ENCODE data around the gene IPCEF1. TPM values are rescaled to one million over a fixed set of nuclear protein-coding genes. Genes with fewer than 3 reads are reported as not detected.

The IPCEF1 gene
- total and polyA plus RNA-seq, 2 of the 4 experiments (the other 2 are of a cell fraction) = under 0.01 to 0.03 TPM

- no peak for TF ChIP-seq FOS (IDR thresholded peaks at IDR 0.05; ENCODE audit: low read depth, low read length)
- no peak for TF ChIP-seq ELK1 (IDR thresholded peaks at IDR 0.05; ENCODE audit: borderline replicate concordance, low read depth, low read length)
- no peak for TF ChIP-seq USF2 (IDR thresholded peaks at IDR 0.05; ENCODE audit: low read depth, low read length)
- Histone ChIP-seq H3K4me3 (ENCODE audit: insufficient read depth, low read depth, low read length) (no peak overlapping the region), H3K18ac (ENCODE audit: low read depth, low read length) (no peak overlapping the region), H3K79me1 (ENCODE audit: low read depth in 1 of 2, low read length in 2 of 2) (no peaks in the 10 kb centered on the region), H4K5ac (ENCODE audit: low read depth, low read length) (no peak overlapping the region), H3K9me1 (ENCODE audit: insufficient read depth, low read length) (no peaks in the 10 kb centered on the region), H2BK120ac (ENCODE audit: low read depth, low read length) (peak overlapping the region; percentile 14; the same call in 1 of the 2 replicates), H3K4me2 (ENCODE audit: low read depth, low read length) (no peak overlapping the region), H3K27me3 (ENCODE audit: control insufficient read depth, insufficient read depth, low read length) (no peaks in the 10 kb centered on the region), H2AK5ac (ENCODE audit: low read depth, low read length) (no peak overlapping the region), H4K8ac (ENCODE audit: low read depth in 2 of 2, low read length in 2 of 2) (no peak overlapping the region), H2BK20ac (ENCODE audit: low read depth, low read length) (no peak overlapping the region), H2AK9ac (replicated peaks; ENCODE audit: low read depth, low read length, poor library complexity) (no peak overlapping the region), H3K36me3 (ENCODE audit: control insufficient read depth, insufficient read depth, low read length) (no peaks in the 10 kb centered on the region), H3K4me1 (ENCODE audit: control insufficient read depth, insufficient read depth, low read length) (peaks cover 9% of the 10 kb centered on the region), H2BK5ac (ENCODE audit: low read depth, low read length, poor library complexity, severe bottlenecking) (no peak overlapping the region), H3K9ac (ENCODE audit: low read depth, low read length) (no peak overlapping the region), H2AFZ (replicated peaks; ENCODE audit: low read length, poor library complexity) (no peak overlapping the region), H3K14ac (replicated peaks; ENCODE audit: low read depth, low read length) (no peak overlapping the region), H3K4ac (ENCODE audit: low read depth, low read length) (peak overlapping the region; percentile 10; the same call in 1 of the 2 replicates), H3K27ac (ENCODE audit: insufficient read depth, low read length) (no peak overlapping the region), H3K23ac (ENCODE audit: low read depth, low read length) (no peak overlapping the region), H4K91ac (ENCODE audit: insufficient read depth, low read depth, low read length) (no peak overlapping the region), H3K56ac (ENCODE audit: extremely low read depth, insufficient read depth, low read length) (no peak overlapping the region), H3K9me3 (ENCODE audit: control insufficient read depth, insufficient read depth, low read length) (no peaks in the 10 kb centered on the region), H4K20me1 (ENCODE audit: insufficient read depth, low read length) (no peaks in the 10 kb centered on the region), H2BK15ac (ENCODE audit: low read depth, low read length) (no peak overlapping the region)
- intact Hi-C loops (cut with micrococcal nuclease) (no loop called here), dilution Hi-C loops (cut with HindIII; ENCODE audit: low sequenced_read_pairs, unreplicated experiment) (no loop called here), in situ Hi-C loops (cut with MboI; ENCODE audit: low sequenced_read_pairs) (no loop called here)
- ATAC-seq (ENCODE audit: low read depth) = no peak
- ChIA-PET POLR2A (ENCODE audit: unreplicated experiment) (no interaction called here), CTCF (no interaction called here)
- DNase-seq = no peak
- no TSS peak for BruUV-seq (replicated peaks)
- WGBS, 2 experiments (ENCODE audit: extremely low coverage in 2 of 2, insufficient read length in 1 of 2) = no CpG with 5 or more reads among the region's 4 CpGs
Measured at GRCh38 chr6:154306696-154307095, 49.9 kb downstream of the IPCEF1 start.
